GM19397 (cell line): ENCODE data around the gene LMTK3.
"Not testable (repeated sequence)": the region's sequence is repeated elsewhere in the genome, so short reads cannot be mapped to it uniquely, and the experiment has no call there.

Experiments
- ATAC-seq: cut with Tn5 transposase; IDR thresholded peaks from one replicate; pipeline ENCODE4 v1.9.1; 2021; ENCODE audit warnings: mild to moderate bottlenecking, moderate library complexity; ENCODE audit not compliant: unreplicated experiment

LMTK3 gene

GRCh38 chr19:48541813-48542212 is 30.2 kb upstream of the LMTK3 start:
- no peak for ATAC-seq

- ATAC-seq: no peak
These were observed 28.5 kb upstream of the LMTK3 start for GRCh38 chr19:48540110-48540509.

GRCh38 chr19:48539503-48540096 is 28.0 kb upstream of the LMTK3 start:
- ATAC-seq: no peak

GRCh38 chr19:48538057-48538456 is 26.4 kb upstream of the LMTK3 start:
- ATAC-seq: not testable (repeated sequence)

- no peak for ATAC-seq
These were observed 25.9 kb upstream of the LMTK3 start for GRCh38 chr19:48537541-48537940.

- ATAC-seq: no peak
These were observed 22.1 kb upstream of the LMTK3 start for GRCh38 chr19:48533770-48534169.

- no peak for ATAC-seq
These were observed 19.1 kb upstream of the LMTK3 start for GRCh38 chr19:48530770-48531169.

- no peak for ATAC-seq
These were observed 18.6 kb upstream of the LMTK3 start for GRCh38 chr19:48530066-48530720.

- ATAC-seq: no peak
These were observed 17.5 kb upstream of the LMTK3 start for GRCh38 chr19:48529156-48529555.

GRCh38 chr19:48524732-48525131 is 13.1 kb upstream of the LMTK3 start:
- ATAC-seq: no peak

GRCh38 chr19:48524221-48524620 is 12.6 kb upstream of the LMTK3 start:
- no peak for ATAC-seq

GRCh38 chr19:48520134-48520533 is 8.5 kb upstream of the LMTK3 start:
- ATAC-seq: no peak

- ATAC-seq: not testable (repeated sequence)
These were observed 7.8 kb upstream of the LMTK3 start for GRCh38 chr19:48519426-48519825.

- no peak for ATAC-seq
These were observed 6.6 kb upstream of the LMTK3 start for GRCh38 chr19:48518207-48518606.

- no peak for ATAC-seq
These were observed 4.9 kb upstream of the LMTK3 start for GRCh38 chr19:48516536-48516935.

- ATAC-seq: no peak
These were observed 2.5 kb upstream of the LMTK3 start for GRCh38 chr19:48514123-48514458.

- ATAC-seq: peak; percentile 64
These were observed 1.9 kb upstream of the LMTK3 start for GRCh38 chr19:48513289-48514122.

- ATAC-seq: no peak
These were observed 1.1 kb upstream of the LMTK3 start for GRCh38 chr19:48512504-48513288.

- ATAC-seq: no peak
These were observed 309 bp downstream of the LMTK3 start for GRCh38 chr19:48511321-48511731.

GRCh38 chr19:48510421-48511268 is 990 bp downstream of the LMTK3 start:
- no peak for ATAC-seq
